Activated CD4-positive, CD25-positive, alpha-beta regulatory T cell treated with anti-CD3 and anti-CD28 coated beads, Interleukin-2, amount 50 U/mL, for 24 hours (primary cell): ENCODE data around the gene TRAF1.
"Not testable (repeated sequence)": the region's sequence is repeated elsewhere in the genome, so short reads cannot be mapped to it uniquely, and the experiment has no call there.

Experiments used
- ATAC-seq, 2 donors: fragments of 150-1000 bp; cut with Tn5 transposase; one replicate each; pipeline ENCODE4 v1.10.0; 2021; ENCODE audit warnings: mild to moderate bottlenecking in 1 of 2, moderate library complexity in 1 of 2

TRAF1 gene, protein sequence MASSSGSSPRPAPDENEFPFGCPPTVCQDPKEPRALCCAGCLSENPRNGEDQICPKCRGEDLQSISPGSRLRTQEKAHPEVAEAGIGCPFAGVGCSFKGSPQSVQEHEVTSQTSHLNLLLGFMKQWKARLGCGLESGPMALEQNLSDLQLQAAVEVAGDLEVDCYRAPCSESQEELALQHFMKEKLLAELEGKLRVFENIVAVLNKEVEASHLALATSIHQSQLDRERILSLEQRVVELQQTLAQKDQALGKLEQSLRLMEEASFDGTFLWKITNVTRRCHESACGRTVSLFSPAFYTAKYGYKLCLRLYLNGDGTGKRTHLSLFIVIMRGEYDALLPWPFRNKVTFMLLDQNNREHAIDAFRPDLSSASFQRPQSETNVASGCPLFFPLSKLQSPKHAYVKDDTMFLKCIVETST

DNA sequence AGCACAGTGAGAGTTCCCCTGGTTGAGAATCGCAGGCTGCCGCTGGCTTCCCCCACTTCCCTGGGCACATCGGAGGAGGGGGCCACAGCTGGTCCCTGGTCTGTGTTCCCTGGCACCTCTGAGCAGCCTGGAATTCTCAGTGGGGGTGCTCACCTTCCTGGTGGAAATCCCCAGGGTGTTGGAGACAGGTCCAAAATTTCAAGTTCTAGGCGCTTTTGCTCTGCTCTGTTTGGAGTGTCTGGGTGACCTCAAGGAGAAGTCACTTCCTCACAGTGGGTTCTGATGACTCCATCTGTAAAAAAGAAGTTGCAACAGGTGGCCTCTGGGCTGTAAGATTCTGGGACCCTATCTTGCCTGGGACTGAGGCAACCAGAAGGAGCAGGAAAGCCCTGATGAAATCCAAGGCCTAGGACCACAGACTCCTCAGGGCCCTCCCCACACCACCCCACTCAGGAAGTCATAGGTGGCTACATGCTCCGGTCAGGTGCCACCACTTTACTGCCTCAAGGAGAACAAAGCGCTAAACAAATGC, at the start of gene TRAF1:
Gene TRAF1 (minus strand): TSS at position 400 of the 532 bp plus-strand sequence. CDS start 721 bp downstream, outside the sequence.
- ATAC-seq, result peak; percentile 18 to 31

GRCh38 chr9:120974921-120975320, 48.3 kb upstream of the TRAF1 start:
- ATAC-seq, result peak in 1 of 2 donors; percentile 24

DNA sequence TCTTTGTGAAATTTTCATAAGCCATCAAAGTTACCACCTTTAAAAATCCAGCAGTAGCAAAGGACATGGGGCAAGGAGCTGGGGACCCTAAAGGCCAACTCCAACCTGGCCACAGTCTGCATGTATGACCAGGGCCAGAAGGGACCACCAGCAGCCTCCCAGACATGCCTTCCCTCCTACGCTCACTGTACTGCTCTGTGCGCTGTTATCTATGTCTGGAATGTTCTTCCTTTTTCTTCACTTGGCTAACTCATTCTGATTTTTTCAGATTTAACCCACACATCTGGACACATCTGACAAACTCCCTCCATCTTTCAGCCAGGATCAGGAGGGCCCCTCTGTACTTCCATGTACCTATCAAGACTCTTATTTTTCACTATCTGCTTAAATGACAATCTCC, 47.6 kb upstream of the TRAF1 start:
- ATAC-seq, result no peak

GRCh38 chr9:120971938-120972337, 45.3 kb upstream of the TRAF1 start:
- no peak for ATAC-seq

DNA sequence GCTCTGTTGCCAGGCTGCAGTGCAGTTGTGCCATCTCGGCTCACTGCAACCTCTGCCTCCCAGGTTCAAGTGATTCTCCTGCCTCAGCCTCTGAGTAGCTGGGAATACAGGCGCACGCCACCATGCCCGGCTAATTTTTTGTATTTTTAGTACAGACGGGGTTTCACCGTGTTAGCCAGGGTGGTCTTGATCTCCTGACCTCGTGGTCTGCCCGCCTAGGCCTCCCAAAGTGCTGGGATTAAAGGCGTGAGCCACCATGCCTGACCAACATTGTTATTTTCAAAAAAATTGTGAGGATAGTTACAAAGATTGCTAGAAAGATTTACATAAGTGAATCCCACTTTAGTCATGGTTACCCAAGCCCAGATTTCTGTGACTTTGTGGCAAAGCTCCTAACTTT, 44.9 kb upstream of the TRAF1 start:
- ATAC-seq, result not testable (repeated sequence)

GRCh38 chr9:120970244-120970643, 43.6 kb upstream of the TRAF1 start:
- ATAC-seq, result no peak

DNA sequence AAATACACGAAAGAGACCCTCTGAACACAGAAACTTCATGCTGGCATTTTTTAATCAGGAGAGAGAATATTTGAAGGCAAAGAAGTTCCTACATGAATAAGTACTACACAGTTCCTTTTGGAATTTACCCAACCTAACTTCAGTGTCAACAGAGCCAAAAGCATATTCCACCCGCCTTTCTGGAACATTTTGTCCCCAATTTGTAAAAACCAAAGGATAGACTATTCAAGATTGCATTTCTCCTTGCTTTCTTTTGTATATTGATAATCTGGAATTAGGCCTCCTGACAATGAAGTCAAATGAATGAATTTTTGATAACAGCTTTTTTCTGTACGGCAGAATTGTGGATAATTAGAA, 39.4 kb upstream of the TRAF1 start:
- ATAC-seq, result no peak

DNA sequence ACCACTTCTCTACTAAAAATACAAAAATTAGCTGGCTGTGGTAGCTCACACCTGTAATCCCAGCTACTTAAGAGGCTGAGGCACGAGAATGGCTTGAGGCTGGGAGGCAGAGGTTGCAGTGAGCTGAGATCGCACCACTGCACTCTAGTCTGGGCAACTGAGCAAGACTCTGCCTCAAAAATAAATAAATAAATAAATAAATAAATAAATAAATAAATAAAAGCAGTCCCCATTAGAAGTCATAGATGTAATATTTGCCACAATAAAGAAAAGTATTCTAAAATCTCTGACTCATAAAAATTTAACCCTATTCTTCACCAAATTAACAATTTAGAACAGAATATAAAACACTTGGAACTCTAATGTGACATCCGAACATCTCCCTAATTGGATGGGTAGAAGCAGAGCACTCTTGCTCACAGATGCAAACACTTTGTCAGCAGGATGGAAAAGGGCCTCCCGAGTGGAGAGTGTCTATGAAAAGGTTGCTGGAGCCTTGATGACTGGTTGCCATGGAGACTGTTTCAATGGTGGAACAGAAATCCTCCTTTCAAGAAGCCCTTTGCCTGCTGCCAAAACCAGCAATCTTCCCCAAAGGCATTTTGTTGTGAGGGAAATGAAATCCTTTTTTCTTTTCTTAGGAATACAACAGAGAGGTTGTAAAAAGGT, 38.9 kb upstream of the TRAF1 start:
- ATAC-seq, result no peak

DNA sequence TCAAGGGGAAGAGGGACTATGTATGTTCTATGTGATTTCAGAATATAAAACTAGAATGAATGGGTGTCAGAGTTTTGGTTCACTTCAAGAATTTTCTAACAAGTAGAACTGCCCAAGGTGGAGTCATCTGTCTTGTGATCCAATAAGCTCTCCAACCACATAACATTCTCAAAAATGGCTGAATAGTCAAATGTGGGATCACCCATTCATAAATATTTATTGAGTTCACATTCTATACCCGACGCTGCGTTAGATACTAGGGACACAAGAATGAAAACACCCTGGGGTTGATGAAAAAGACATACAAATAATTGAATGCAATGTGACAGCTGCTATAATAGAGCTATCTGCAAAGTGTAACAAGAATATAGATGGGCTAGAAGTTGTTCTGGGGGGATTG, 35.3 kb upstream of the TRAF1 start:
- no peak for ATAC-seq

DNA sequence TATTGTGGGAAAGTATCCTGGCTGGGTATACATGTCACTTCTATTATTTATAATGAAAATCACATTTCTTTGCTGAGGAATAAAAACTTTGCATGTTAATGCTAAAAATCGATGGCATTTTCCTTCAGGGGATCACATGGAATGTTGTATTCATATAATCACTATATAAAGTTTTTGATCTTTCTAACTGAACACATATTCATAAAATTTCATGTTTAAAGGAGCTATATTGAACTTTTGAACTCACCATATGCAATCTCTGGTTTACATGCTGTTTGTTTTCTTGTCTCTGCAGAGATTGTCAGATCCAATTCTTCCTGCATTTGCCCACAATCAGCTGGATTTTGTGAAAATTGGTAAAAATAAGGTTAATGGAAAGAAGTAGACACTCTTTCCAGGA, 33.4 kb upstream of the TRAF1 start:
- no peak for ATAC-seq

GRCh38 chr9:120956862-120957261, 30.3 kb upstream of the TRAF1 start:
- ATAC-seq, result no peak

DNA sequence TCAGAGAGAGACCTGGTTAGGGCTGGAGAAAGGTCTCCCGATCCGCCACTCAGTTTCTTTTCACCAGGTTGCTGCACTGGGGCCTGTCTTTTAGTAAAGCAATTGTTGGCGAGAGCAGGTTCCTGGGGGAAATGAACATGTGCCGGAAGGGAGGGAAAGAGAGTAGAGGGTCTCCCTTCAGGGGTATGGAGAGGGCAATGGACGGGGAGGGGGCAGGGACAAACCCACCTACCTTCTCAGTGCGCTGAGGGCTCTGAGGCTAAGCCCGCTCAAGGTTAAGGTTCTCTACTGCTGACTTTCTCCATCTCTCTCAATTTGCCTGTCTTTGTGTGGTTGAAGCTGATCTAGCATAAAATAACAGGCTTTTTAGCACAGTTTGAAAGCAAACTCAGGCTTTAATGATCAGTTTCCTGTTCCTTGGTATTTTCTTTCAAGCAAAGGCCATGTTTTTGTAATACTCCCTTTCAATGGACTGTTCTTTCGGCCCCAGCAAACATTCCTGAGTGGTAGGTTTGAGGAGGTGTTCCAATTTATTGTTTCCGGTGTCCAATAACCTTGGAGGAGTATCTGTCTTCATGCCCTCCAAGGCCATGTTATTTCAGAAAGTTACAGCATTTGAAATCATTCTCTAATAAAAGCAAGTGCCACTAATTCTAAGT, 25.5 kb upstream of the TRAF1 start:
- no peak for ATAC-seq

GRCh38 chr9:120950421-120951388, 24.1 kb upstream of the TRAF1 start:
- ATAC-seq, result no peak

- no peak for ATAC-seq
These were observed 22.7 kb upstream of the TRAF1 start for GRCh38 chr9:120949290-120949689.

GRCh38 chr9:120948824-120949223, 22.2 kb upstream of the TRAF1 start:
- ATAC-seq, result no peak

- no peak for ATAC-seq
These were observed 20.6 kb upstream of the TRAF1 start for GRCh38 chr9:120947222-120947621.

DNA sequence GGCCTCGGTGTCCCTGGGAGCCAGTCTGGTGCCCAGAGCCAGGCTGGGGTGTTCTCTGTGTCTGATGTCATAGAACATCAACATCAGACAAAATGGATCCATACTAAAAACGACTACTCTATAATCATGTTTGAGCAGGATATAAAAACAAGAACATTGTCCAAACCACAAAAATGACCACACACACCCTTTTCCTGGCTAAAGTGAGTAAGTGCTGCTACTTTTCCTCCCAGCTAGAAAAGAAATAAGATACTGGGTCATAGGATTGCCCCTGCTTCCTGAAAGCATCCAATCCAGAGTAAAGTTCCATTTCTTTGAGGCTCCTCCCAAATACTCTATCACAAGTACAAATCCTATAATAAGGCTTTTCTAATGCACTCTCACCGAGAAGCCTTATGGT, 19.7 kb upstream of the TRAF1 start:
- ATAC-seq, result no peak

GRCh38 chr9:120944948-120945347, 18.4 kb upstream of the TRAF1 start:
- ATAC-seq, result no peak

DNA sequence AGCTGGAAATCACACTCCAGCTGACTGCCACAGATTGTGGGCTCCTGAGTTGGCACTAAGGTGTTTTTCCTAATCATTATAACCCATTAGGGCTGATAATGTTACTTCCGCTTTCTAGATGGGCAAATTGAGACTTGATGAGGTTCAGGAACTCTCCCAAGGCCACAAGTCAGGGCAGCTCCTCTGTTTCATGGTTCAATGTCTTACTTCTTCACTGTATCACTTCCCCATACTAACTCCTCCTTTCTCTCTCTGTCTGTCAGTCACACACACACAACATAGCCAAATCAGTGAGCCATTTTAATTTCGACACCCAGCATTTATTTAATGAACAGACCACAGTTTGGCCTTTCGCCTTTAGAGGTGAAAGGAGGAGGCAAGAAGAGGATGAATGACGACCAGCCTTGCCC, 17.8 kb upstream of the TRAF1 start:
- peak in 1 of 2 donors; percentile 38 for ATAC-seq

DNA sequence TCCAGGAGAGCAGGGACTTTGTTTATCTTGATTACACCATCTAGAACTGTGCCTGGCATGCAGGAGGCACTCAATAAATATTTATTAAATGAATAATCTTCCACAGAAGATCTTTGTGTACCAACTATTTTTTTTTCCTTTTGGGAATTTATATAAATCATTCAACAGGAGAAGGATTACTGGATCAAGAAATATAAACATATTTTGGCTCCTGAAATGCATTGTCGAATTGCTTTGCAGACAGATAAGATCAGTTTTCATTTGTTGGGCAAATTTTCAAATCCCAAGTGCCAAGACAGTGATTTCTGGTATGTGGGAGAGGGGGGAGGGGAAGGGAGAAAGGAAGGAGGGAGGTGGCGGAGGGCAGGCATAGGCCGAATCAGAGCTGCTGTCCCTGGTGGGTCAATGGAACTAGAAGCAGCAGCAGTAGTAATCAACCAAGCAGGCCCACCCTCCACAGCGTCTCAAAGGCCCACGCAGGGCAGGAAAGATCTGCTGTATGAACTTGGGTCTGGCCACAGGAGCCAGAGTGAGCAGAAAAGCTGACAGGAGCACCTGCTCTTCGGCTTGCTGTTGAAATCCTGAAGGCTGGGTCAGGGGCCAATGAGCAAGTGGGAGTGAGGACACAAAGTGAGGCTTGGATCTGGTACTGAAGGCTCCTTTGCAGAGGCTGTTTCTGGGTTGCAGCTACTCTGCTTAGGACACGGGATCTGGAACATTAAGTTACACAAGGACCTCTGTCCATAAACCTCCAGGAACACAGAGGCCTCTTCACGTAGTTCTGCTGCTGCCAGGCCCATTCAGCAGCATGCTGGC, 15.8 kb upstream of the TRAF1 start:
- no peak for ATAC-seq

DNA sequence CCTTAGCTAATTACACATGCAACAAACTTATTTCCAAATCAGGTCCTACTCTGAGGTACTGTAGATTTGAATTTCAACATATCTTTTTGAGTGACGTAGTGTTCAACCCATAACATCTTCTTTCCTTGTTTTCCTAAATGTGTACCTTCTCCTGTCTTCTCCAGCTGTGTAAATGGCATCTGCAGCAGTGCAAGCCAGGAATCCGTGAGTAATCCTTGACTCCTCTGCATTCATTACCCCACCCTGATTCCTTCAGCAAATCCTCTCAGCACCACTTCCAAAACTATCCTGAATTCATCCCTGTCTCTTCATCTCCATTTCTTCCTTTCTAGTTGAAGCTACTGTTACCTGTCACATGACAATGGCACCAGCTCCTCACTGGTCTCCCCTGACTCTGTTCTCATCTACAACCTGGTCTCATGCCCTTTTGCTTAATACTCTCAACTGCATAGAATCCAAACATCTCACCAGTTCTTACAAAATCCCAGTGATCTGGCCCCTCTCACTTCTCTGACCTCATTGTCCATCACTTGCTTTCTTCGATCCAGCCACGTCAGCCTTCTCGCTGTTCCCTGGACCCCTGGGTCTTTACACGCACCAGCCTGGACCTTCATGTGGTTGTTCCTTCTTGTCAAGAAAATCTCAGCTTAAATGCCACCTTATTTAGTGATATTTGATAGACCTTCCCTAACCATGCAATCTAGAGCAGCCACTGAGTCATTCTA, 14.6 kb upstream of the TRAF1 start:
- no peak for ATAC-seq
